GM12878 (cell line): ENCODE data around the gene ZNF532.

Experiments used
- CHD2 ChIP-seq: IDR thresholded peaks from 2 replicates; pipeline ENCODE4 v1.6.1; 2011; ENCODE audit warnings: low read depth, low read length, improper control_type of control experiment, borderline replicate concordance
- GABPA ChIP-seq: IDR thresholded peaks from 2 replicates; pipeline ENCODE4 v1.6.1; 2014; ENCODE audit warnings: antibody characterized with exemption, low read depth, mild to moderate bottlenecking, inconsistent platforms
- PAX8 ChIP-seq: fragments of 450-650 bp; IDR thresholded peaks from 2 replicates; pipeline ENCODE4 v1.6.1; 2017; ENCODE audit warnings: mild to moderate bottlenecking, moderate library complexity
- POLR2A ChIP-seq: IDR thresholded peaks from 2 replicates; pipeline ENCODE4 v1.6.1; 2011; ENCODE audit warnings: low read depth, mild to moderate bottlenecking, low read length
- RCOR1 ChIP-seq: conservative IDR thresholded peaks from 2 replicates; pipeline ENCODE4 v1.6.1; 2012; ENCODE audit warnings: low read depth, low read length, improper control_type of control experiment
- YY1 ChIP-seq: IDR thresholded peaks from 2 replicates; pipeline ENCODE4 v1.6.1; 2011; ENCODE audit warnings: low read depth, mild to moderate bottlenecking, low read length
- ZNF217 ChIP-seq: fragments of 450-650 bp; IDR thresholded peaks from 2 replicates; pipeline ENCODE4 v1.6.1; 2017; ENCODE audit warnings: antibody characterized with exemption, mild to moderate bottlenecking
- TF ChIP-seq, protein P1 (sequence below), 3 experiments: IDR thresholded peaks in 2 of 3; conservative IDR thresholded peaks in 1 of 3; 2 replicates each; pipeline ENCODE4 v1.5.1; 2011; ENCODE audit warnings: low read depth in 3 of 3, low read length in 3 of 3, mild to moderate bottlenecking in 3 of 3, control low read depth in 2 of 3, moderate library complexity in 2 of 3, inconsistent platforms in 1 of 3, mixed read lengths in 1 of 3; ENCODE audit not compliant: control insufficient read depth in 2 of 3, insufficient read depth in 1 of 3; ENCODE audit errors: extremely low read depth in 1 of 3
- TF ChIP-seq, protein P2 (sequence below): IDR thresholded peaks from 2 replicates; pipeline ENCODE4 v1.6.1; 2012; ENCODE audit warnings: mild to moderate bottlenecking, low read depth, low read length

DNA sequence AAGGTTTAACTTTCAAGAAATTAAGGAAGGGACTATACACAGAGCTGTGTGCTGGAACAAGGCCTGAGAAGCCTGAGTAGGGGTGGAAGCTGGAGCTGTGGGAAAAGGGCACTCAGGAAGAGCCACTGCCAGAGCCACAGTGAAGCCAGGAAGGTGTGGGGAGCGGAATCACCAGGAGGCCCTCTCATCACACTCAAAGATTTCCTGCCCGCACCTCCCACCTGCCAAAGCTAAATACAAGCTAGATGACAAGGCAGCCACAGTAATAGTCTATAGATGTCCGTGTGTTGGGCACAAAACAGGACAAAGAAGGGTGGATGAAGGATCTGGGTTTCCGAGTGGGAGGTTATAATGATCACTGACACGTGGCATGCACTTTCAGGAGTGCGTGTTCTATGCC, 126.0 kb downstream of the ZNF532 start:
- no peak for TF ChIP-seq PAX8
- TF ChIP-seq RCOR1 = no peak
- TF ChIP-seq, protein P1, sequence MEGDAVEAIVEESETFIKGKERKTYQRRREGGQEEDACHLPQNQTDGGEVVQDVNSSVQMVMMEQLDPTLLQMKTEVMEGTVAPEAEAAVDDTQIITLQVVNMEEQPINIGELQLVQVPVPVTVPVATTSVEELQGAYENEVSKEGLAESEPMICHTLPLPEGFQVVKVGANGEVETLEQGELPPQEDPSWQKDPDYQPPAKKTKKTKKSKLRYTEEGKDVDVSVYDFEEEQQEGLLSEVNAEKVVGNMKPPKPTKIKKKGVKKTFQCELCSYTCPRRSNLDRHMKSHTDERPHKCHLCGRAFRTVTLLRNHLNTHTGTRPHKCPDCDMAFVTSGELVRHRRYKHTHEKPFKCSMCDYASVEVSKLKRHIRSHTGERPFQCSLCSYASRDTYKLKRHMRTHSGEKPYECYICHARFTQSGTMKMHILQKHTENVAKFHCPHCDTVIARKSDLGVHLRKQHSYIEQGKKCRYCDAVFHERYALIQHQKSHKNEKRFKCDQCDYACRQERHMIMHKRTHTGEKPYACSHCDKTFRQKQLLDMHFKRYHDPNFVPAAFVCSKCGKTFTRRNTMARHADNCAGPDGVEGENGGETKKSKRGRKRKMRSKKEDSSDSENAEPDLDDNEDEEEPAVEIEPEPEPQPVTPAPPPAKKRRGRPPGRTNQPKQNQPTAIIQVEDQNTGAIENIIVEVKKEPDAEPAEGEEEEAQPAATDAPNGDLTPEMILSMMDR (IDR thresholded peaks at IDR 0.05 in 2 of 3, conservative IDR thresholded peaks at IDR 0.05 in 1 of 3; ENCODE audit: control insufficient read depth in 2 of 3, extremely low read depth in 1 of 3, insufficient read depth in 1 of 3, low read depth in 3 of 3, low read length in 3 of 3) = no peak
- no peak for TF ChIP-seq GABPA
- no peak for TF ChIP-seq ZNF217
- no peak for TF ChIP-seq YY1
- no peak for TF ChIP-seq CHD2
- no peak for TF ChIP-seq POLR2A
- TF ChIP-seq, protein P2, sequence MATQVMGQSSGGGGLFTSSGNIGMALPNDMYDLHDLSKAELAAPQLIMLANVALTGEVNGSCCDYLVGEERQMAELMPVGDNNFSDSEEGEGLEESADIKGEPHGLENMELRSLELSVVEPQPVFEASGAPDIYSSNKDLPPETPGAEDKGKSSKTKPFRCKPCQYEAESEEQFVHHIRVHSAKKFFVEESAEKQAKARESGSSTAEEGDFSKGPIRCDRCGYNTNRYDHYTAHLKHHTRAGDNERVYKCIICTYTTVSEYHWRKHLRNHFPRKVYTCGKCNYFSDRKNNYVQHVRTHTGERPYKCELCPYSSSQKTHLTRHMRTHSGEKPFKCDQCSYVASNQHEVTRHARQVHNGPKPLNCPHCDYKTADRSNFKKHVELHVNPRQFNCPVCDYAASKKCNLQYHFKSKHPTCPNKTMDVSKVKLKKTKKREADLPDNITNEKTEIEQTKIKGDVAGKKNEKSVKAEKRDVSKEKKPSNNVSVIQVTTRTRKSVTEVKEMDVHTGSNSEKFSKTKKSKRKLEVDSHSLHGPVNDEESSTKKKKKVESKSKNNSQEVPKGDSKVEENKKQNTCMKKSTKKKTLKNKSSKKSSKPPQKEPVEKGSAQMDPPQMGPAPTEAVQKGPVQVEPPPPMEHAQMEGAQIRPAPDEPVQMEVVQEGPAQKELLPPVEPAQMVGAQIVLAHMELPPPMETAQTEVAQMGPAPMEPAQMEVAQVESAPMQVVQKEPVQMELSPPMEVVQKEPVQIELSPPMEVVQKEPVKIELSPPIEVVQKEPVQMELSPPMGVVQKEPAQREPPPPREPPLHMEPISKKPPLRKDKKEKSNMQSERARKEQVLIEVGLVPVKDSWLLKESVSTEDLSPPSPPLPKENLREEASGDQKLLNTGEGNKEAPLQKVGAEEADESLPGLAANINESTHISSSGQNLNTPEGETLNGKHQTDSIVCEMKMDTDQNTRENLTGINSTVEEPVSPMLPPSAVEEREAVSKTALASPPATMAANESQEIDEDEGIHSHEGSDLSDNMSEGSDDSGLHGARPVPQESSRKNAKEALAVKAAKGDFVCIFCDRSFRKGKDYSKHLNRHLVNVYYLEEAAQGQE = no peak
